Astrocyte (in vitro differentiated cells and primary cell): ENCODE data around the gene ENDOV. TPM values are rescaled to one million over a fixed set of nuclear protein-coding genes. Genes with fewer than 3 reads are reported as not detected.

Source experiments
- DNase-seq: peaks from one replicate; pipeline ENCODE4 v3.0.0-alpha.2; 2010; ENCODE audit warnings: low read depth
- FAIRE-seq: peaks from 2 replicates; lab custom pipeline; 2011; peaks lifted over from hg19 to GRCh38; lab: Jason Lieb, UNC
- H2AFZ ChIP-seq: 2 replicates; pipeline ENCODE4 v1.6.0; 2012; ENCODE audit warnings: low read depth, low read length, inconsistent platforms
- H3K27ac ChIP-seq: 2 replicates; pipeline ENCODE4 v1.5.1; 2011; ENCODE audit warnings: low read depth, low read length, inconsistent platforms
- H3K27me3 ChIP-seq: 2 replicates; pipeline ENCODE4 v1.6.0; 2011; ENCODE audit warnings: low read length, inconsistent platforms; ENCODE audit not compliant: insufficient read depth
- H3K36me3 ChIP-seq: 2 replicates; pipeline ENCODE4 v1.5.1; 2011; ENCODE audit warnings: low read length, inconsistent platforms; ENCODE audit not compliant: insufficient read depth
- H3K4me1 ChIP-seq: 2 replicates; pipeline ENCODE4 v1.5.1; 2011; ENCODE audit warnings: low read length, inconsistent platforms; ENCODE audit not compliant: insufficient read depth
- H3K4me2 ChIP-seq: 2 replicates; pipeline ENCODE4 v1.6.0; 2012; ENCODE audit warnings: low read length, inconsistent platforms
- H3K4me3 ChIP-seq: 2 replicates; pipeline ENCODE4 v1.5.1; 2011; ENCODE audit warnings: low read depth, mild to moderate bottlenecking, low read length, inconsistent platforms; ENCODE audit not compliant: insufficient read depth
- H3K79me2 ChIP-seq: 2 replicates; pipeline ENCODE4 v1.6.0; 2012; ENCODE audit warnings: mild to moderate bottlenecking, low read length, inconsistent platforms; ENCODE audit not compliant: insufficient read depth
- H3K9ac ChIP-seq: 2 replicates; pipeline ENCODE4 v1.6.0; 2012; ENCODE audit warnings: mild to moderate bottlenecking, low read length, inconsistent platforms
- H3K9me3 ChIP-seq: 2 replicates; pipeline ENCODE4 v1.5.1; 2012; ENCODE audit warnings: low read depth, mild to moderate bottlenecking, low read length, inconsistent platforms; ENCODE audit not compliant: insufficient read depth
- H4K20me1 ChIP-seq: 2 replicates; pipeline ENCODE4 v1.6.0; 2012; ENCODE audit warnings: low read length, inconsistent platforms; ENCODE audit not compliant: insufficient read depth
- H3K27ac Mint-ChIP-seq: one replicate; pipeline ENCODE4 v1.8.0; 2021; ENCODE audit warnings: mild to moderate bottlenecking, mixed read lengths; ENCODE audit not compliant: unreplicated experiment
- H3K27me3 Mint-ChIP-seq: one replicate; pipeline ENCODE4 v1.8.0; 2021; ENCODE audit warnings: low read depth, mixed read lengths; ENCODE audit not compliant: unreplicated experiment
- H3K36me3 Mint-ChIP-seq: one replicate; pipeline ENCODE4 v1.8.0; 2021; ENCODE audit warnings: low read depth, mixed read lengths; ENCODE audit not compliant: unreplicated experiment
- H3K4me1 Mint-ChIP-seq: one replicate; pipeline ENCODE4 v1.8.0; 2021; ENCODE audit warnings: low read depth, mixed read lengths; ENCODE audit not compliant: unreplicated experiment
- H3K4me3 Mint-ChIP-seq: one replicate; pipeline ENCODE4 v1.8.0; 2021; ENCODE audit warnings: mild to moderate bottlenecking, moderate library complexity, mixed read lengths; ENCODE audit not compliant: unreplicated experiment
- H3K9me3 Mint-ChIP-seq: one replicate; pipeline ENCODE4 v1.8.0; 2021; ENCODE audit warnings: mild to moderate bottlenecking, mixed read lengths; ENCODE audit not compliant: unreplicated experiment
- CTCF ChIP-seq: IDR thresholded peaks from 2 replicates; pipeline ENCODE4 v1.5.1; 2011; ENCODE audit warnings: low read depth, mild to moderate bottlenecking, inconsistent platforms, low read length, moderate library complexity; ENCODE audit not compliant: insufficient read depth
- EZH2 ChIP-seq: IDR thresholded peaks from 2 replicates; pipeline ENCODE4 v1.6.1; 2012; ENCODE audit warnings: mild to moderate bottlenecking, low read length, inconsistent platforms; ENCODE audit not compliant: insufficient read depth
- total RNA-seq: library from RNA; stranded (reverse); gene quantifications from 2 replicates; pipeline ENCODE4 v1.2.1, GENCODE V29; 2021

Gene ENDOV
- total RNA-seq, 1 donor from 2014 or later: 20.7 TPM

- Mint-ChIP-seq H3K27me3 (peaks cover 87% of the 10 kb centered on the region), H3K9me3 (peaks cover 2% of the 10 kb centered on the region), H3K4me3 (no peak overlapping the region), H3K4me1 (no peaks in the 10 kb centered on the region), H3K36me3 (no peaks in the 10 kb centered on the region), H3K27ac (no peak overlapping the region)
- FAIRE-seq (no peak), DNase-seq (no peak)
- H3K9me3 ChIP-seq: no peaks in the 10 kb centered on the region
- H3K9ac ChIP-seq: no peak overlapping the region
- H3K27ac ChIP-seq: no peak overlapping the region
- H3K4me2 ChIP-seq: no peak overlapping the region
- H3K36me3 ChIP-seq: no peaks in the 10 kb centered on the region
- no peak for TF ChIP-seq EZH2
- no peak for TF ChIP-seq CTCF
- H3K4me1 ChIP-seq: no peaks in the 10 kb centered on the region
- H3K27me3 ChIP-seq: peaks cover 53% of the 10 kb centered on the region
- H2AFZ ChIP-seq: no peak overlapping the region
- peaks cover 3% of the 10 kb centered on the region for H4K20me1 ChIP-seq
- H3K4me3 ChIP-seq: no peak overlapping the region
- no peaks in the 10 kb centered on the region for H3K79me2 ChIP-seq
Observed at GRCh38 chr17:80469667-80470066, 54.7 kb downstream of the ENDOV start.

- H3K4me1 Mint-ChIP-seq: no peaks in the 10 kb centered on the region
- Histone ChIP-seq H3K4me3 (no peak overlapping the region), H2AFZ (no peak overlapping the region), H4K20me1 (peaks cover 10% of the 10 kb centered on the region), H3K27me3 (peaks cover 63% of the 10 kb centered on the region), H3K27ac (no peak overlapping the region), H3K36me3 (no peaks in the 10 kb centered on the region), H3K9me3 (no peaks in the 10 kb centered on the region), H3K9ac (no peak overlapping the region), H3K4me2 (no peak overlapping the region), H3K79me2 (no peaks in the 10 kb centered on the region), H3K4me1 (no peaks in the 10 kb centered on the region)
- H3K36me3 Mint-ChIP-seq: no peaks in the 10 kb centered on the region
- peaks cover 87% of the 10 kb centered on the region for H3K27me3 Mint-ChIP-seq
- no peak overlapping the region for H3K4me3 Mint-ChIP-seq
- no peak overlapping the region for H3K27ac Mint-ChIP-seq
- TF ChIP-seq EZH2: no peak
- no peak for TF ChIP-seq CTCF
- DNase-seq (no peak), FAIRE-seq (no peak)
- peaks cover 2% of the 10 kb centered on the region for H3K9me3 Mint-ChIP-seq
Observed at GRCh38 chr17:80470603-80471002, 55.6 kb downstream of the ENDOV start.

- H3K4me3 Mint-ChIP-seq: no peak overlapping the region
- H3K4me1 ChIP-seq: peaks cover 2% of the 10 kb centered on the region
- H3K27me3 Mint-ChIP-seq: peaks cover 77% of the 10 kb centered on the region
- H3K36me3 Mint-ChIP-seq: no peaks in the 10 kb centered on the region
- H3K36me3 ChIP-seq: no peaks in the 10 kb centered on the region
- H4K20me1 ChIP-seq: peaks cover 10% of the 10 kb centered on the region
- no peaks in the 10 kb centered on the region for H3K79me2 ChIP-seq
- H3K4me3 ChIP-seq: no peak overlapping the region
- H2AFZ ChIP-seq: no peak overlapping the region
- H3K27ac Mint-ChIP-seq: no peak overlapping the region
- H3K4me2 ChIP-seq: no peak overlapping the region
- peaks cover 2% of the 10 kb centered on the region for H3K9me3 Mint-ChIP-seq
- TF ChIP-seq EZH2 (no peak), CTCF (no peak)
- H3K9me3 ChIP-seq: no peaks in the 10 kb centered on the region
- no peak overlapping the region for H3K9ac ChIP-seq
- FAIRE-seq (no peak), DNase-seq (no peak)
- no peak overlapping the region for H3K27ac ChIP-seq
- peaks cover 60% of the 10 kb centered on the region for H3K27me3 ChIP-seq
- no peaks in the 10 kb centered on the region for H3K4me1 Mint-ChIP-seq
Observed at GRCh38 chr17:80471922-80472321, 57.0 kb downstream of the ENDOV start.
